ENCODE measurements around the gene IL4R. TPM values are rescaled to one million over a fixed set of nuclear protein-coding genes. Genes with fewer than 3 reads are reported as not detected.
"Not testable (repeated sequence)": the region's sequence is repeated elsewhere in the genome, so short reads cannot be mapped to it uniquely, and the experiment has no call there.

The IL4R gene
- total RNA-seq, 4 donors from 2014 or later: 19.2 to 43.3 (median 39.3) TPM

GRCh38 chr16:27326251-27326650, 12.5 kb downstream of the IL4R start:
- Histone ChIP-seq H3K36me3 (no peaks in the 10 kb centered on the region), H3K27ac (peak overlapping the region; percentile 47 to 89 (median 82)), H3K4me3 (no peak overlapping the region), H3K27me3 (no peaks in the 10 kb centered on the region), H3K4me1 (peaks cover 0 to 40% (median 23%) of the 10 kb centered on the region in 4 donors), H3K9me3 (no peaks in the 10 kb centered on the region)
- WGBS, 2 donors: 94 to 97% methylated on average over 6 of the region's 6 CpGs
- no peak for TF ChIP-seq POLR2A (IDR thresholded peaks at IDR 0.05)
- no peak for TF ChIP-seq EP300 (IDR thresholded peaks at IDR 0.05)
- no peak for TF ChIP-seq CTCF (IDR thresholded peaks at IDR 0.05)
- no peak for DNase-seq (ENCODE audit: low spot score in 2 of 2)

- H3K9me3 ChIP-seq: no peaks in the 10 kb centered on the region
- H3K4me1 ChIP-seq: peaks cover 0 to 42% (median 18%) of the 10 kb centered on the region in 4 donors
- DNase-seq (ENCODE audit: low spot score in 2 of 2): peak; percentile 51 to 85
- peak overlapping the region; percentile 47 to 89 (median 82) for H3K27ac ChIP-seq
- 32 to 39% methylated on average over 6 to 18 of the region's 19 CpGs for WGBS, 2 donors
- no peak for TF ChIP-seq CTCF (IDR thresholded peaks at IDR 0.05)
- no peak for TF ChIP-seq POLR2A (IDR thresholded peaks at IDR 0.05)
- TF ChIP-seq EP300 (IDR thresholded peaks at IDR 0.05): peak in 1 of 2 donors; percentile 83
- no peaks in the 10 kb centered on the region for H3K27me3 ChIP-seq
- H3K36me3 ChIP-seq: no peaks in the 10 kb centered on the region
- H3K4me3 ChIP-seq: peak overlapping the region in 1 of 4 donors; percentile 17
Measured at GRCh38 chr16:27326738-27327585, 13.2 kb downstream of the IL4R start.

- Histone ChIP-seq H3K4me1 (peaks cover 0 to 42% (median 15%) of the 10 kb centered on the region in 4 donors), H3K9me3 (no peaks in the 10 kb centered on the region), H3K27ac (peak overlapping the region; percentile 47 to 89 (median 82)), H3K27me3 (no peaks in the 10 kb centered on the region), H3K36me3 (no peaks in the 10 kb centered on the region), H3K4me3 (no peak overlapping the region)
- TF ChIP-seq EP300 (IDR thresholded peaks at IDR 0.05) (no peak), POLR2A (IDR thresholded peaks at IDR 0.05) (no peak), CTCF (IDR thresholded peaks at IDR 0.05) (no peak)
- WGBS, 2 donors: 56 to 63% methylated on average over 3 of the region's 3 CpGs
- DNase-seq (ENCODE audit: low spot score in 2 of 2): no peak
Measured at GRCh38 chr16:27327586-27327915, 13.8 kb downstream of the IL4R start.

- no peak for DNase-seq (ENCODE audit: low spot score in 2 of 2)
Measured at GRCh38 chr16:27328937-27329336, 15.2 kb downstream of the IL4R start.

GRCh38 chr16:27329376-27330079, 15.8 kb downstream of the IL4R start:
- 74 to 75% methylated on average over 8 of the region's 8 CpGs for WGBS, 2 donors
- not testable (repeated sequence) for H3K9me3 ChIP-seq; DNase-seq (ENCODE audit: low spot score in 2 of 2); H3K27me3 ChIP-seq; H3K4me3 ChIP-seq; H3K36me3 ChIP-seq
- H3K4me1 ChIP-seq: peaks cover 0 to 42% (median 14%) of the 10 kb centered on the region in 4 donors
- peak overlapping the region in 3 of 4 donors; percentile 40 to 89 (median 75) for H3K27ac ChIP-seq

More at GRCh38 chr16:27328937-27329336, 15.2 kb downstream of the IL4R start:
- Histone ChIP-seq H3K9me3 (no peaks in the 10 kb centered on the region), H3K36me3 (no peaks in the 10 kb centered on the region), H3K4me1 (peaks cover 0 to 42% (median 14%) of the 10 kb centered on the region in 4 donors), H3K27me3 (no peaks in the 10 kb centered on the region), H3K4me3 (no peak overlapping the region), H3K27ac (peak overlapping the region in 2 of 4 donors; percentile 75 to 89)
- WGBS, 2 donors: 88 to 91% methylated on average over 5 of the region's 5 CpGs
- TF ChIP-seq EP300 (IDR thresholded peaks at IDR 0.05) (no peak), CTCF (IDR thresholded peaks at IDR 0.05) (no peak), POLR2A (IDR thresholded peaks at IDR 0.05) (no peak)
